ENCODE measurements around the gene SYNJ2. TPM values are rescaled to one million over a fixed set of nuclear protein-coding genes. Genes with fewer than 3 reads are reported as not detected.

SYNJ2 gene
- total and polyA plus RNA-seq, 2 donors (not counting 3 experiments of a cell fraction or from before 2014, with no cell fraction given): 35.1 to 78.2 TPM

DNA sequence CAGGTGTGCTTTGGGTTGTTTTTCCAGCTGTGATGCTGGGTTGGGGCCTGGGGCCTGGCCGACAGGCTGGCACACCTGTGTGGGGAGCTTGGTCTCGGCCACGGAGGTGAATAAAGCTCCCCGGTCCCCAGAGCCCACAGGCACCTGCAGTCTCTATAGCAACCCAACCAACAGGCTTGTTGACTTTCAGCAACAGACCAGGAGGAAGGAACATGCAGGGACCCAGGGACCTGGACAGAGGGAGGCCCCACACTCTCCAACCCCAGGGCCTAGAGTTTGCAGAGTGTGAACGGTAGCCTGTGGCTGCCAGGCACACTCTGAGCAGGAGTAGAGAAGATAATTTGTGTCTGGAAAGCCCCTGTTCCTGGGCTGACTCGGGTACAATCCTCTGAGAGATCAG, 14.6 kb upstream of the SYNJ2 start:
- Histone ChIP-seq H3K4me2 (ENCODE audit: insufficient read depth, low read length) (no peak overlapping the region), H3K9me3 (replicated peaks; ENCODE audit: control insufficient read depth, insufficient read depth, low read length) (no peaks in the 10 kb centered on the region), H3K9me1 (replicated peaks; ENCODE audit: control insufficient read depth, extremely low read depth, insufficient read depth, low read length) (no peaks in the 10 kb centered on the region), H3K9ac (replicated peaks; ENCODE audit: extremely low read depth, insufficient read depth, low read length) (no peak overlapping the region), H4K20me1 (replicated peaks; ENCODE audit: control insufficient read depth, extremely low read depth, insufficient read depth, low read length) (no peaks in the 10 kb centered on the region), H3K4me3 (replicated peaks in 1 of 3; ENCODE audit: insufficient read depth in 1 of 3, low read depth in 1 of 3, low read length in 3 of 3) (no peak overlapping the region), H3K27me3 (ENCODE audit: control insufficient read depth in 2 of 2, insufficient read depth in 2 of 2, low read length in 2 of 2) (no peaks in the 10 kb centered on the region), H3K36me3 (ENCODE audit: control insufficient read depth in 2 of 2, extremely low read depth in 1 of 2, insufficient read depth in 2 of 2, low read length in 2 of 2) (no peaks in the 10 kb centered on the region), H3K79me2 (ENCODE audit: control insufficient read depth, insufficient read depth, low read length) (no peaks in the 10 kb centered on the region), H2AFZ (ENCODE audit: low read depth, low read length) (no peak overlapping the region), H3K27ac (ENCODE audit: insufficient read depth, low read depth, low read length) (no peak overlapping the region), H3K4me1 (ENCODE audit: control insufficient read depth, extremely low read depth, insufficient read depth, low read length) (peaks cover 9% of the 10 kb centered on the region)
- BruUV-seq (replicated peaks): no TSS peak
- FAIRE-seq (no peak), DNase-seq (ENCODE audit: low read depth, low spot score) (no peak)
- ChIA-PET POLR2A (no interaction called here), CTCF (no interaction called here)
- intact Hi-C loops (cut with micrococcal nuclease): no loop called here
- TF ChIP-seq MYC (IDR thresholded peaks at IDR 0.05; ENCODE audit: low read depth, low read length) (no peak), POLR2AphosphoS5 (IDR thresholded peaks at IDR 0.05; ENCODE audit: insufficient read depth, low read depth, low read length) (no peak), POLR2A (IDR thresholded peaks at IDR 0.05; ENCODE audit: low read depth, low read length) (no peak), FOS (IDR thresholded peaks at IDR 0.05; ENCODE audit: borderline replicate concordance, insufficient read depth, low read length) (no peak), GATA2 (IDR thresholded peaks at IDR 0.05; ENCODE audit: insufficient read depth, insufficient read length, low read depth, low read length) (no peak), JUN (IDR thresholded peaks at IDR 0.05; ENCODE audit: borderline replicate concordance, insufficient read depth, insufficient read length, low read depth) (no peak), EZH2 (IDR thresholded peaks at IDR 0.05; ENCODE audit: borderline replicate concordance, low read depth, low read length, severe bottlenecking) (no peak)
- TF ChIP-seq, protein P1, sequence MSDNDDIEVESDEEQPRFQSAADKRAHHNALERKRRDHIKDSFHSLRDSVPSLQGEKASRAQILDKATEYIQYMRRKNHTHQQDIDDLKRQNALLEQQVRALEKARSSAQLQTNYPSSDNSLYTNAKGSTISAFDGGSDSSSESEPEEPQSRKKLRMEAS (IDR thresholded peaks at IDR 0.05; ENCODE audit: insufficient read depth, insufficient read length): no peak
- TF ChIP-seq, protein P2, sequence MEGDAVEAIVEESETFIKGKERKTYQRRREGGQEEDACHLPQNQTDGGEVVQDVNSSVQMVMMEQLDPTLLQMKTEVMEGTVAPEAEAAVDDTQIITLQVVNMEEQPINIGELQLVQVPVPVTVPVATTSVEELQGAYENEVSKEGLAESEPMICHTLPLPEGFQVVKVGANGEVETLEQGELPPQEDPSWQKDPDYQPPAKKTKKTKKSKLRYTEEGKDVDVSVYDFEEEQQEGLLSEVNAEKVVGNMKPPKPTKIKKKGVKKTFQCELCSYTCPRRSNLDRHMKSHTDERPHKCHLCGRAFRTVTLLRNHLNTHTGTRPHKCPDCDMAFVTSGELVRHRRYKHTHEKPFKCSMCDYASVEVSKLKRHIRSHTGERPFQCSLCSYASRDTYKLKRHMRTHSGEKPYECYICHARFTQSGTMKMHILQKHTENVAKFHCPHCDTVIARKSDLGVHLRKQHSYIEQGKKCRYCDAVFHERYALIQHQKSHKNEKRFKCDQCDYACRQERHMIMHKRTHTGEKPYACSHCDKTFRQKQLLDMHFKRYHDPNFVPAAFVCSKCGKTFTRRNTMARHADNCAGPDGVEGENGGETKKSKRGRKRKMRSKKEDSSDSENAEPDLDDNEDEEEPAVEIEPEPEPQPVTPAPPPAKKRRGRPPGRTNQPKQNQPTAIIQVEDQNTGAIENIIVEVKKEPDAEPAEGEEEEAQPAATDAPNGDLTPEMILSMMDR (IDR thresholded peaks at IDR 0.05; ENCODE audit: extremely low read depth in 1 of 2, insufficient read depth in 1 of 2, low read depth in 1 of 2, low read length in 2 of 2): no peak
- dilution Hi-C loops (cut with MboI; ENCODE audit: extremely low pct_ligation_motif_present, low sequenced_read_pairs): no loop called here
